Vagina (tissue), 2 donors: ENCODE results near the gene MYO1D.

Experiments used
- POLR2A ChIP-seq, 2 donors: fragments of 450-650 bp; IDR thresholded peaks; one replicate each; pipeline ENCODE4 v1.6.1; 2017; ENCODE audit warnings: antibody characterized with exemption in 2 of 2, mild to moderate bottlenecking in 2 of 2, moderate library complexity in 2 of 2
- POLR2AphosphoS5 ChIP-seq, 2 donors: sonication (generic); formaldehyde crosslinking; IDR thresholded peaks; one replicate each; pipeline ENCODE4 v1.9.0; 2017; ENCODE audit warnings: antibody characterized with exemption in 2 of 2, mild to moderate bottlenecking in 2 of 2, low read depth in 1 of 2; ENCODE audit not compliant: insufficient read depth in 1 of 2
- TF ChIP-seq, protein P1 (sequence below), 3 experiments: fragments of 450-650 bp in 2 of 3; fragments of 200-600 bp in 1 of 3; sonication (generic) in 1 of 3; IDR thresholded peaks; one replicate each; pipeline ENCODE4 v1.5.1; 2017 to 2019; ENCODE audit warnings: antibody characterized with exemption in 3 of 3, mild to moderate bottlenecking in 2 of 3, moderate library complexity in 2 of 3

GRCh38 chr17:32921017-32921416, 44.1 kb upstream of the MYO1D start:
- TF ChIP-seq, protein P1, sequence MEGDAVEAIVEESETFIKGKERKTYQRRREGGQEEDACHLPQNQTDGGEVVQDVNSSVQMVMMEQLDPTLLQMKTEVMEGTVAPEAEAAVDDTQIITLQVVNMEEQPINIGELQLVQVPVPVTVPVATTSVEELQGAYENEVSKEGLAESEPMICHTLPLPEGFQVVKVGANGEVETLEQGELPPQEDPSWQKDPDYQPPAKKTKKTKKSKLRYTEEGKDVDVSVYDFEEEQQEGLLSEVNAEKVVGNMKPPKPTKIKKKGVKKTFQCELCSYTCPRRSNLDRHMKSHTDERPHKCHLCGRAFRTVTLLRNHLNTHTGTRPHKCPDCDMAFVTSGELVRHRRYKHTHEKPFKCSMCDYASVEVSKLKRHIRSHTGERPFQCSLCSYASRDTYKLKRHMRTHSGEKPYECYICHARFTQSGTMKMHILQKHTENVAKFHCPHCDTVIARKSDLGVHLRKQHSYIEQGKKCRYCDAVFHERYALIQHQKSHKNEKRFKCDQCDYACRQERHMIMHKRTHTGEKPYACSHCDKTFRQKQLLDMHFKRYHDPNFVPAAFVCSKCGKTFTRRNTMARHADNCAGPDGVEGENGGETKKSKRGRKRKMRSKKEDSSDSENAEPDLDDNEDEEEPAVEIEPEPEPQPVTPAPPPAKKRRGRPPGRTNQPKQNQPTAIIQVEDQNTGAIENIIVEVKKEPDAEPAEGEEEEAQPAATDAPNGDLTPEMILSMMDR (IDR thresholded peaks at IDR 0.05) = no peak
- TF ChIP-seq POLR2AphosphoS5 (IDR thresholded peaks at IDR 0.05; ENCODE audit: insufficient read depth in 1 of 2, low read depth in 1 of 2) (no peak), POLR2A (IDR thresholded peaks at IDR 0.05) (no peak)
